ENCODE results near the gene MBD3L5. TPM values are rescaled to one million over a fixed set of nuclear protein-coding genes. Genes with fewer than 3 reads are reported as not detected.

The MBD3L5 gene
- total RNA-seq, 1 experiment from 2014 or later = not detected

- H3K9ac ChIP-seq (ENCODE audit: extremely low read depth, insufficient read length, low read length) = no peak overlapping the region
- no peak overlapping the region for H2AFZ ChIP-seq (ENCODE audit: low read length)
- H3K18ac ChIP-seq (ENCODE audit: insufficient read length, low read depth, low read length) = no peak overlapping the region
- H3K36me3 Mint-ChIP-seq (ENCODE audit: insufficient read depth in 1 of 3, low read depth in 3 of 3) = peaks cover 4 to 27% (median 6%) of the 10 kb centered on the region in 3 experiments; a peak in 6 of 7 replicates
- no peak overlapping the region for H3K56ac ChIP-seq (ENCODE audit: insufficient read length, low read depth, low read length)
- no peak overlapping the region for H2BK15ac ChIP-seq (ENCODE audit: low read depth, low read length)
- no peaks in the 10 kb centered on the region for H3K27me3 ChIP-seq (ENCODE audit: insufficient read depth, low read length)
- no peaks in the 10 kb centered on the region for H4K20me1 ChIP-seq (ENCODE audit: control insufficient read depth, insufficient read depth, insufficient read length)
- no peaks in the 10 kb centered on the region for H3K79me2 ChIP-seq (ENCODE audit: insufficient read depth, low read length)
- H3K4me1 ChIP-seq (ENCODE audit: insufficient read depth, low read length) = no peaks in the 10 kb centered on the region
- no peaks in the 10 kb centered on the region for H3K79me1 ChIP-seq (ENCODE audit: insufficient read depth, low read depth, low read length, poor library complexity, severe bottlenecking)
- peaks cover 66% of the 10 kb centered on the region for H3K9me3 ChIP-seq (ENCODE audit: control insufficient read depth, low read depth, low read length)
- H2BK20ac ChIP-seq (ENCODE audit: low read depth, low read length, poor library complexity, severe bottlenecking) = no peak overlapping the region
- no peak overlapping the region for H4K8ac ChIP-seq (replicated peaks; ENCODE audit: insufficient read length, low read depth, low read length)
- peaks cover 2% of the 10 kb centered on the region; the same call in 1 of the 2 replicates for H3K27me3 Mint-ChIP-seq (ENCODE audit: low read depth)
- no peak overlapping the region for H2BK5ac ChIP-seq (ENCODE audit: insufficient read length, low read length)
- H3K4me2 ChIP-seq (ENCODE audit: insufficient read depth, insufficient read length, low read length) = no peak overlapping the region
- no peak overlapping the region for H3K27ac ChIP-seq (ENCODE audit: insufficient read length, low read depth, low read length)
- no peak for DNase-seq
- no peak overlapping the region for H2AK5ac ChIP-seq (ENCODE audit: insufficient read length, low read length)
- H4K91ac ChIP-seq (ENCODE audit: insufficient read length, low read depth, low read length) = no peak overlapping the region
- no peak overlapping the region for H3K27ac Mint-ChIP-seq
- H3T11ph ChIP-seq (ENCODE audit: low read length) = no peak overlapping the region
- H3K23me2 ChIP-seq (ENCODE audit: insufficient read length, low read depth, low read length, poor library complexity, severe bottlenecking) = no peaks in the 10 kb centered on the region
- no peak overlapping the region for H3K23ac ChIP-seq (ENCODE audit: insufficient read length, low read depth, low read length)
- peaks cover 75 to 81% of the 10 kb centered on the region in 2 experiments for H3K9me3 Mint-ChIP-seq
- no peak overlapping the region for H2BK120ac ChIP-seq (ENCODE audit: low read depth, low read length, poor library complexity, severe bottlenecking)
- no peak overlapping the region for H4K5ac ChIP-seq (ENCODE audit: insufficient read length, low read depth, low read length)
- H3K14ac ChIP-seq (ENCODE audit: insufficient read depth, low read length) = no peak overlapping the region
- no peak overlapping the region for H2BK12ac ChIP-seq (ENCODE audit: insufficient read length, low read depth, low read length)
- no CpG with 5 or more reads among the region's 4 CpGs for WGBS (ENCODE audit: extremely low coverage, insufficient read length, low lambda C conversion rate)
- H3K4me1 Mint-ChIP-seq = no peaks in the 10 kb centered on the region
- no peak overlapping the region; a peak in 1 of 5 replicates for H3K4me3 Mint-ChIP-seq
- no peak overlapping the region for H3K4ac ChIP-seq (ENCODE audit: low read depth, low read length)
- TF ChIP-seq CTCF (conservative IDR thresholded peaks at IDR 0.05) = no peak
Observed at GRCh38 chr19:6987850-6988249, 42.5 kb upstream of the MBD3L5 start.

Measured in H9 (cell line).